Neural cell (in vitro differentiated cells): ENCODE results near the gene TIGD7. TPM values are rescaled to one million over a fixed set of nuclear protein-coding genes. Genes with fewer than 3 reads are reported as not detected.

Source experiments
- H2AFZ ChIP-seq: fragments of 200-600, 300-800 bp; sonication (generic), shearing (Covaris generic); 2 replicates; pipeline ENCODE4 v1.6.0; 2014; ENCODE audit warnings: low read depth, mild to moderate bottlenecking, antibody characterized with exemption, low read length, moderate library complexity
- H3F3A ChIP-seq: fragments of 200-600 bp; shearing (Covaris generic); 2 replicates; pipeline ENCODE4 v1.6.1; 2016; ENCODE audit warnings: mild to moderate bottlenecking, moderate library complexity, mixed read lengths, antibody characterized with exemption, low read length; ENCODE audit not compliant: insufficient read depth, poor library complexity, severe bottlenecking
- H3K27ac ChIP-seq: fragments of 200-600, 300-800 bp; sonication (generic), shearing (Covaris generic); 2 replicates; pipeline ENCODE4 v1.5.1; 2014; ENCODE audit warnings: mild to moderate bottlenecking, low read length, moderate library complexity
- H3K27me3 ChIP-seq: fragments of 300-800, 200-600 bp; sonication (generic), shearing (Covaris generic); 2 replicates; pipeline ENCODE4 v1.6.0; 2014; ENCODE audit warnings: mild to moderate bottlenecking, low read depth, low read length, moderate library complexity; ENCODE audit not compliant: insufficient read depth
- H3K36me3 ChIP-seq: fragments of 300-800, 200-600 bp; sonication (generic), shearing (Covaris generic); 2 replicates; pipeline ENCODE4 v1.5.1; 2014; ENCODE audit warnings: mild to moderate bottlenecking, antibody characterized with exemption, low read length, moderate library complexity; ENCODE audit not compliant: insufficient read depth
- H3K4me2 ChIP-seq: fragments of 300-800, 200-600 bp; sonication (generic), shearing (Covaris generic); 2 replicates; pipeline ENCODE4 v1.6.0; 2014; ENCODE audit warnings: mild to moderate bottlenecking, low read length
- H3K4me3 ChIP-seq: fragments of 300-800, 200-600 bp; sonication (generic), shearing (Covaris generic); 2 replicates; pipeline ENCODE4 v1.5.1; 2014; ENCODE audit warnings: mild to moderate bottlenecking, low read length, moderate library complexity
- H3K79me2 ChIP-seq: fragments of 200-600 bp; shearing (Covaris generic); replicated peaks from 2 replicates; pipeline ENCODE4 v1.6.0; 2014; ENCODE audit warnings: mild to moderate bottlenecking, low read length, moderate library complexity; ENCODE audit not compliant: insufficient read depth
- H3K9ac ChIP-seq: fragments of 300-800, 200-600 bp; sonication (generic), shearing (Covaris generic); 2 replicates; pipeline ENCODE4 v1.6.1; 2016; ENCODE audit warnings: mild to moderate bottlenecking, low read length, mixed read lengths
- H3K9me2 ChIP-seq: fragments of 200-600 bp; shearing (Covaris generic); 2 replicates; pipeline ENCODE4 v1.6.1; 2016; ENCODE audit warnings: mild to moderate bottlenecking, low read length, mixed read lengths; ENCODE audit not compliant: insufficient read depth
- H3K9me3 ChIP-seq: fragments of 200-600, 300-800 bp; sonication (generic), shearing (Covaris generic); 2 replicates; pipeline ENCODE4 v1.6.1; 2016; ENCODE audit warnings: mild to moderate bottlenecking, mixed run types, low read length, moderate library complexity, mixed read lengths
- H4K20me1 ChIP-seq: fragments of 200-600 bp; shearing (Covaris generic); 2 replicates; pipeline ENCODE4 v1.6.1; 2016; ENCODE audit warnings: mild to moderate bottlenecking, mixed run types; ENCODE audit not compliant: insufficient read depth
- EP300 ChIP-seq: fragments of 450-650 bp; conservative IDR thresholded peaks from 2 replicates; pipeline ENCODE4 v1.6.1; 2014; ENCODE audit warnings: antibody characterized with exemption, mild to moderate bottlenecking, moderate library complexity; ENCODE audit not compliant: poor library complexity, severe bottlenecking
- EZH2 ChIP-seq: fragments of 200-600, 300-800 bp; shearing (Covaris generic), sonication (generic); IDR thresholded peaks from 2 replicates; pipeline ENCODE4 v1.6.1; 2014; ENCODE audit warnings: antibody characterized with exemption, low read length, borderline replicate concordance, mild to moderate bottlenecking; ENCODE audit not compliant: insufficient read depth, poor library complexity, severe bottlenecking
- MXI1 ChIP-seq: fragments of 450-650 bp; conservative IDR thresholded peaks from 2 replicates; pipeline ENCODE4 v1.6.1; 2014; ENCODE audit warnings: antibody characterized with exemption, mild to moderate bottlenecking; ENCODE audit not compliant: poor library complexity, severe bottlenecking
- POLR2AphosphoS5 ChIP-seq: IDR thresholded peaks from 2 replicates; pipeline ENCODE4 v1.6.1; 2012
- RAD21 ChIP-seq: fragments of 450-650 bp; conservative IDR thresholded peaks from 2 replicates; pipeline ENCODE4 v1.6.1; 2014; ENCODE audit warnings: antibody characterized with exemption, mild to moderate bottlenecking, moderate library complexity
- SMC3 ChIP-seq: fragments of 450-650 bp; conservative IDR thresholded peaks from 2 replicates; pipeline ENCODE4 v1.6.1; 2014; ENCODE audit warnings: antibody characterized with exemption, mild to moderate bottlenecking, moderate library complexity; ENCODE audit not compliant: poor library complexity
- TAF1 ChIP-seq: IDR thresholded peaks from 2 replicates; pipeline ENCODE4 v1.6.1; 2012; ENCODE audit warnings: low read depth
- polyA plus RNA-seq: library from polyadenylated mRNA; depleted of rRNA; stranded (reverse); fragments of >200 nt; gene quantifications from 2 replicates; pipeline ENCODE4 v1.2.3, GENCODE V29; 2014
- TF ChIP-seq, protein P1 (sequence below): IDR thresholded peaks from 2 replicates; pipeline ENCODE4 v1.6.1; 2012; ENCODE audit warnings: borderline replicate concordance
- TF ChIP-seq, protein P2 (sequence below): fragments of 450-650 bp; IDR thresholded peaks from 2 replicates; pipeline ENCODE4 v1.5.1; 2014; ENCODE audit warnings: antibody characterized with exemption, mild to moderate bottlenecking, moderate library complexity; ENCODE audit not compliant: poor library complexity, severe bottlenecking

Gene TIGD7
- polyA plus RNA-seq, 1 donor from 2014 or later = 25.2 TPM

DNA sequence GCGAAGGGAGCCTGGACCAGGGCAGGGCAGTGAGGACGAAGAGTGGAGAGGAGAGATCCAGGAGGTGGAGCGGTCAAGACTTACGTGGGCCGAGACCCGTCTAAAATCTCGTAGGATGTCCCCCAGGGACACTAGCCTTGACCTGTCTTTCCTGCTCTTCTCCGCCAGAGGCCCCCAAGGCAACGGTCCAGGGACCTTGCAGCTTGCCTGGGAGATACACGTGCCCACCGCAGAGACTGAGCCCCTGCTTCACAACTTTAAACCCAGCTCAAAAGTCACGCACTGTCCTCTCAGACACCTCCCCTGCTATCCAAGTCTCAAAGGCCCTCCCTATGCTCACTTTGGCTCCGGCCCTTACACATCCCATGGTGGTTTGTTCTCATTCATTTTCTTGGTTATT, 9.4 kb downstream of the TIGD7 start:
- no peak overlapping the region for H3K4me2 ChIP-seq
- H3K27ac ChIP-seq = no peak overlapping the region
- TF ChIP-seq SMC3 (no peak), EP300 (no peak), POLR2AphosphoS5 (no peak), TAF1 (no peak), RAD21 (no peak), EZH2 (no peak), MXI1 (no peak)
- TF ChIP-seq, protein P1, sequence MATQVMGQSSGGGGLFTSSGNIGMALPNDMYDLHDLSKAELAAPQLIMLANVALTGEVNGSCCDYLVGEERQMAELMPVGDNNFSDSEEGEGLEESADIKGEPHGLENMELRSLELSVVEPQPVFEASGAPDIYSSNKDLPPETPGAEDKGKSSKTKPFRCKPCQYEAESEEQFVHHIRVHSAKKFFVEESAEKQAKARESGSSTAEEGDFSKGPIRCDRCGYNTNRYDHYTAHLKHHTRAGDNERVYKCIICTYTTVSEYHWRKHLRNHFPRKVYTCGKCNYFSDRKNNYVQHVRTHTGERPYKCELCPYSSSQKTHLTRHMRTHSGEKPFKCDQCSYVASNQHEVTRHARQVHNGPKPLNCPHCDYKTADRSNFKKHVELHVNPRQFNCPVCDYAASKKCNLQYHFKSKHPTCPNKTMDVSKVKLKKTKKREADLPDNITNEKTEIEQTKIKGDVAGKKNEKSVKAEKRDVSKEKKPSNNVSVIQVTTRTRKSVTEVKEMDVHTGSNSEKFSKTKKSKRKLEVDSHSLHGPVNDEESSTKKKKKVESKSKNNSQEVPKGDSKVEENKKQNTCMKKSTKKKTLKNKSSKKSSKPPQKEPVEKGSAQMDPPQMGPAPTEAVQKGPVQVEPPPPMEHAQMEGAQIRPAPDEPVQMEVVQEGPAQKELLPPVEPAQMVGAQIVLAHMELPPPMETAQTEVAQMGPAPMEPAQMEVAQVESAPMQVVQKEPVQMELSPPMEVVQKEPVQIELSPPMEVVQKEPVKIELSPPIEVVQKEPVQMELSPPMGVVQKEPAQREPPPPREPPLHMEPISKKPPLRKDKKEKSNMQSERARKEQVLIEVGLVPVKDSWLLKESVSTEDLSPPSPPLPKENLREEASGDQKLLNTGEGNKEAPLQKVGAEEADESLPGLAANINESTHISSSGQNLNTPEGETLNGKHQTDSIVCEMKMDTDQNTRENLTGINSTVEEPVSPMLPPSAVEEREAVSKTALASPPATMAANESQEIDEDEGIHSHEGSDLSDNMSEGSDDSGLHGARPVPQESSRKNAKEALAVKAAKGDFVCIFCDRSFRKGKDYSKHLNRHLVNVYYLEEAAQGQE = no peak
- TF ChIP-seq, protein P2, sequence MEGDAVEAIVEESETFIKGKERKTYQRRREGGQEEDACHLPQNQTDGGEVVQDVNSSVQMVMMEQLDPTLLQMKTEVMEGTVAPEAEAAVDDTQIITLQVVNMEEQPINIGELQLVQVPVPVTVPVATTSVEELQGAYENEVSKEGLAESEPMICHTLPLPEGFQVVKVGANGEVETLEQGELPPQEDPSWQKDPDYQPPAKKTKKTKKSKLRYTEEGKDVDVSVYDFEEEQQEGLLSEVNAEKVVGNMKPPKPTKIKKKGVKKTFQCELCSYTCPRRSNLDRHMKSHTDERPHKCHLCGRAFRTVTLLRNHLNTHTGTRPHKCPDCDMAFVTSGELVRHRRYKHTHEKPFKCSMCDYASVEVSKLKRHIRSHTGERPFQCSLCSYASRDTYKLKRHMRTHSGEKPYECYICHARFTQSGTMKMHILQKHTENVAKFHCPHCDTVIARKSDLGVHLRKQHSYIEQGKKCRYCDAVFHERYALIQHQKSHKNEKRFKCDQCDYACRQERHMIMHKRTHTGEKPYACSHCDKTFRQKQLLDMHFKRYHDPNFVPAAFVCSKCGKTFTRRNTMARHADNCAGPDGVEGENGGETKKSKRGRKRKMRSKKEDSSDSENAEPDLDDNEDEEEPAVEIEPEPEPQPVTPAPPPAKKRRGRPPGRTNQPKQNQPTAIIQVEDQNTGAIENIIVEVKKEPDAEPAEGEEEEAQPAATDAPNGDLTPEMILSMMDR = no peak
- H3K4me3 ChIP-seq = no peak overlapping the region
- H3K79me2 ChIP-seq = peaks cover 10% of the 10 kb centered on the region
- no peaks in the 10 kb centered on the region for H3K9me3 ChIP-seq
- H3F3A ChIP-seq = no peaks in the 10 kb centered on the region
- H2AFZ ChIP-seq = no peak overlapping the region
- no peaks in the 10 kb centered on the region for H4K20me1 ChIP-seq
- peaks cover 30% of the 10 kb centered on the region for H3K36me3 ChIP-seq
- no peaks in the 10 kb centered on the region for H3K27me3 ChIP-seq
- H3K9me2 ChIP-seq = no peaks in the 10 kb centered on the region
- H3K9ac ChIP-seq = no peak overlapping the region

DNA sequence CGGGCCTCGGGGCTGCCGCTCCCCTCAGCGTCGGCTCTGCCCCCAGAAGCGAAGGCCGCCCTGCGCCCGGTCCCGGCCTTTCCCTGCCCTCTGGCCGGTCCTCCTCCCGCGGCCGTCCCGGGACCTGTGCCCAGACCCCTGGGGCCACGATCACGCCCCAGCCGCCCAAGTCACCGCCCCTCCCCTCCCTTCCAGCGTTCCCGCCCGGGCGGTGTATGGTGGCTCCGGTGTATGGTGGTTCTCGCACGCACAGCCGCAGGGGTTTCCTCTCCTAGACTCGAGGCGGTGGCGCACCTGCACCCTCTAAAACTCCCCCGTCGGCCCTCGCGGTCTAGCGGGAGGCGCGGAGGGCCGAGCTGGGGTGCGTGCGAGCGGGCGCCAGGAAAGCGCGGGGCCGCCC, 10.0 kb downstream of the TIGD7 start:
- H3K36me3 ChIP-seq = peaks cover 33% of the 10 kb centered on the region
- no peaks in the 10 kb centered on the region for H3K27me3 ChIP-seq
- H3K9me3 ChIP-seq = peaks cover under 1% of the 10 kb centered on the region
- H3K79me2 ChIP-seq = peaks cover 15% of the 10 kb centered on the region
- H3F3A ChIP-seq = no peaks in the 10 kb centered on the region
- no peak overlapping the region for H2AFZ ChIP-seq
- no peak for TF ChIP-seq EP300
- TF ChIP-seq, protein P1 = no peak
- no peaks in the 10 kb centered on the region for H4K20me1 ChIP-seq
- H3K9ac ChIP-seq = no peak overlapping the region
- H3K27ac ChIP-seq = no peak overlapping the region
- H3K4me3 ChIP-seq = no peak overlapping the region
- H3K4me2 ChIP-seq = no peak overlapping the region
- H3K9me2 ChIP-seq = no peaks in the 10 kb centered on the region
